ENCODE data around the gene FNDC3B. TPM values are rescaled to one million over a fixed set of nuclear protein-coding genes. Genes with fewer than 3 reads are reported as not detected.

The FNDC3B gene
- total and polyA plus RNA-seq, 2 of the 8 experiments (the other 6 are each of a cell fraction or from before 2014, with no cell fraction given), result 14.1 to 44.4 TPM

GRCh38 chr3:172051957-172052354 lies 12.6 kb downstream of the FNDC3B start:
- Histone ChIP-seq H3K36me3 (ENCODE audit: control insufficient read depth in 2 of 4, insufficient read depth in 4 of 4, low read length in 3 of 4) (peaks cover 0 to 3% (median 1%) of the 10 kb centered on the region in 4 experiments; a peak in 2 of 8 replicates), H3K4ac (replicated peaks; ENCODE audit: insufficient read length, low read depth, low read length) (no peak overlapping the region), H3K56ac (replicated peaks; ENCODE audit: insufficient read length, low read depth, low read length) (no peak overlapping the region), H3K23me2 (ENCODE audit: low read depth, low read length) (0 out of 2 replicates have a peak, but pooled peaks cover 2% of the 10 kb centered on the region), H2BK15ac (ENCODE audit: low read length) (no peak overlapping the region), H2BK120ac (replicated peaks; ENCODE audit: low read depth, low read length) (no peak overlapping the region), H4K20me1 (replicated peaks in 1 of 2; ENCODE audit: control insufficient read depth in 1 of 2, insufficient read depth in 2 of 2, low read length in 2 of 2) (peaks cover 2 to 6% of the 10 kb centered on the region in 2 experiments), H4K8ac (ENCODE audit: extremely low read depth, insufficient read depth, low read length) (no peak overlapping the region), H3K9me3 (ENCODE audit: insufficient read depth in 2 of 2, low read depth in 1 of 2, low read length in 1 of 2) (no peaks in the 10 kb centered on the region), H4K91ac (replicated peaks; ENCODE audit: insufficient read length, low read length) (no peak overlapping the region), H3K27me3 (replicated peaks in 1 of 4; ENCODE audit: control insufficient read depth in 3 of 4, extremely low read depth in 1 of 4, insufficient read depth in 3 of 4, low read length in 3 of 4) (no peaks in the 10 kb centered on the region), H3K79me2 (ENCODE audit: control insufficient read depth in 1 of 2, insufficient read depth in 2 of 2, low read length in 2 of 2) (peaks cover 0 to 90% of the 10 kb centered on the region in 2 experiments; a peak in 2 of 4 replicates), H3K9ac (replicated peaks in 1 of 4; ENCODE audit: extremely low read depth in 1 of 4, low read depth in 3 of 4, low read length in 3 of 4) (no peak overlapping the region), H2BK20ac (ENCODE audit: low read length) (no peak overlapping the region), H3K4me2 (ENCODE audit: insufficient read depth in 1 of 2, low read depth in 2 of 2, low read length in 2 of 2) (no peak overlapping the region), H3K4me1 (replicated peaks in 1 of 4; ENCODE audit: control insufficient read depth in 3 of 4, insufficient read depth in 4 of 4, low read length in 3 of 4) (peaks cover 0 to 3% (median 1%) of the 10 kb centered on the region in 4 experiments; a peak in 3 of 7 replicates), H3K18ac (ENCODE audit: extremely low read depth, low read length) (no peak overlapping the region), H3K27ac (ENCODE audit: low read depth, low read length) (no peak overlapping the region), H3K14ac (ENCODE audit: insufficient read length) (no peak overlapping the region), H3K79me1 (ENCODE audit: low read depth, low read length) (peaks cover 7% of the 10 kb centered on the region; the same call in 1 of the 2 replicates), H2BK12ac (ENCODE audit: low read depth, low read length) (no peak overlapping the region), H2AFZ (ENCODE audit: low read length) (no peak overlapping the region), H3K23ac (ENCODE audit: insufficient read length) (no peak overlapping the region), H4K5ac (ENCODE audit: insufficient read length, low read depth, low read length) (no peak overlapping the region), H2BK5ac (ENCODE audit: low read depth, low read length) (no peak overlapping the region), H3K4me3 (ENCODE audit: extremely low read depth in 1 of 4, insufficient read depth in 2 of 4, low read depth in 3 of 4, low read length in 4 of 4) (no peak overlapping the region), H2AK5ac (ENCODE audit: low read depth, low read length) (no peak overlapping the region)
- ChIA-PET POLR2A (ENCODE audit: partially characterized antibody) (interaction anchor here (1.0 kb wide), 1 partner anchor 9 kb away, joined by 3 read pairs; no protein-coding TSS in a partner anchor), CTCF (ENCODE audit: partially characterized antibody) (interaction anchor here (1.4 kb wide), 1 partner anchor 17 kb away, joined by 3 read pairs; no protein-coding TSS in a partner anchor)
- 86% methylated on average over 5 of the region's 5 CpGs; no CpG with 5 or more reads in 1 of the 2 experiments for WGBS, 2 experiments (ENCODE audit: extremely low coverage in 1 of 2, insufficient coverage in 1 of 2, insufficient read length in 1 of 2, insufficient replicate concordance in 2 of 2, low coverage in 1 of 2, low lambda C conversion rate in 2 of 2, missing lambda C conversion rate in 1 of 2)
- FAIRE-seq (no peak), DNase-seq (ENCODE audit: low read depth in 1 of 2, low spot score in 2 of 2) (no peak)
- TF ChIP-seq, protein P1, sequence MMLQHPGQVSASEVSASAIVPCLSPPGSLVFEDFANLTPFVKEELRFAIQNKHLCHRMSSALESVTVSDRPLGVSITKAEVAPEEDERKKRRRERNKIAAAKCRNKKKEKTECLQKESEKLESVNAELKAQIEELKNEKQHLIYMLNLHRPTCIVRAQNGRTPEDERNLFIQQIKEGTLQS (IDR thresholded peaks at IDR 0.05; ENCODE audit: insufficient read depth, low read depth, low read length), result no peak
- no peak for TF ChIP-seq SIX5 (IDR thresholded peaks at IDR 0.05; ENCODE audit: low read depth, low read length)
- no peak for TF ChIP-seq TCF12 (IDR thresholded peaks at IDR 0.05; ENCODE audit: low read depth, low read length)
- TF ChIP-seq EP300 (IDR thresholded peaks at IDR 0.05; ENCODE audit: borderline replicate concordance in 1 of 2, low read depth in 2 of 2, low read length in 2 of 2), result no peak
- no peak for TF ChIP-seq TBP (IDR thresholded peaks at IDR 0.05; ENCODE audit: low read depth, low read length)
- TF ChIP-seq PHF8 (conservative IDR thresholded peaks at IDR 0.05; ENCODE audit: low read depth, low read length), result no peak
- TF ChIP-seq, protein P2, sequence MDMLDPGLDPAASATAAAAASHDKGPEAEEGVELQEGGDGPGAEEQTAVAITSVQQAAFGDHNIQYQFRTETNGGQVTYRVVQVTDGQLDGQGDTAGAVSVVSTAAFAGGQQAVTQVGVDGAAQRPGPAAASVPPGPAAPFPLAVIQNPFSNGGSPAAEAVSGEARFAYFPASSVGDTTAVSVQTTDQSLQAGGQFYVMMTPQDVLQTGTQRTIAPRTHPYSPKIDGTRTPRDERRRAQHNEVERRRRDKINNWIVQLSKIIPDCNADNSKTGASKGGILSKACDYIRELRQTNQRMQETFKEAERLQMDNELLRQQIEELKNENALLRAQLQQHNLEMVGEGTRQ (IDR thresholded peaks at IDR 0.05; ENCODE audit: low read length), result no peak
- no peak for TF ChIP-seq SAP30 (IDR thresholded peaks at IDR 0.05; ENCODE audit: insufficient read depth, insufficient replicate concordance, low read length)
- TF ChIP-seq CTBP2 (IDR thresholded peaks at IDR 0.05; ENCODE audit: borderline replicate concordance, insufficient read depth, insufficient read length, low read length), result no peak
- no peak for TF ChIP-seq POLR2A (IDR thresholded peaks at IDR 0.05; ENCODE audit: control extremely low read depth in 1 of 2, low read depth in 2 of 2, low read length in 2 of 2)
- no peak for TF ChIP-seq POLR2AphosphoS5 (IDR thresholded peaks at IDR 0.05; ENCODE audit: low read depth, low read length)
- no peak for TF ChIP-seq KDM1A (IDR thresholded peaks at IDR 0.05; ENCODE audit: borderline replicate concordance, low read length)
